Type B pancreatic cell (in vitro differentiated cells): ENCODE results near the gene UBE2S. TPM values are rescaled to one million over a fixed set of nuclear protein-coding genes. Genes with fewer than 3 reads are reported as not detected.
"Not testable (repeated sequence)": the region's sequence is repeated elsewhere in the genome, so short reads cannot be mapped to it uniquely, and the experiment has no call there.

Experiments used
- DNase-seq: peaks from one replicate; pipeline ENCODE4 v3.0.0; 2021; ENCODE audit warnings: mixed read lengths; ENCODE audit not compliant: unreplicated experiment; ENCODE audit errors: extremely low spot score
- H3K27ac Mint-ChIP-seq: 2 replicates; pipeline ENCODE4 v1.8.0; 2021; ENCODE audit warnings: mild to moderate bottlenecking, mixed read lengths
- H3K27me3 Mint-ChIP-seq: 2 replicates; pipeline ENCODE4 v1.8.0; 2021; ENCODE audit warnings: mixed read lengths
- H3K36me3 Mint-ChIP-seq: 2 replicates; pipeline ENCODE4 v1.8.0; 2021; ENCODE audit warnings: mixed read lengths
- H3K4me1 Mint-ChIP-seq: one replicate; pipeline ENCODE4 v1.8.0; 2021; ENCODE audit warnings: mixed read lengths; ENCODE audit not compliant: unreplicated experiment
- H3K4me3 Mint-ChIP-seq: 2 replicates; pipeline ENCODE4 v1.8.0; 2021; ENCODE audit warnings: mild to moderate bottlenecking, mixed read lengths
- H3K9me3 Mint-ChIP-seq: 2 replicates; pipeline ENCODE4 v1.8.0; 2021; ENCODE audit warnings: mixed read lengths
- total RNA-seq: library from RNA; stranded (reverse); gene quantifications from 2 replicates; pipeline ENCODE4 v1.2.1, GENCODE V29; 2021; ENCODE audit warnings: low replicate concordance
- TF ChIP-seq, protein P1 (sequence below): fragments of 200-600 bp; sonication (generic); conservative IDR thresholded peaks from 2 replicates; pipeline ENCODE4 v1.5.0; 2021; ENCODE audit warnings: antibody characterized with exemption, mild to moderate bottlenecking

UBE2S gene
- total RNA-seq, 1 donor from 2014 or later: 91.3 TPM

GRCh38 chr19:55407800-55408532 is 378 bp upstream of the UBE2S start:
- peak; percentile 98 for DNase-seq
- peaks cover 14% of the 10 kb centered on the region for H3K36me3 Mint-ChIP-seq
- peak overlapping the region; percentile 98 for H3K27ac Mint-ChIP-seq
- H3K27me3 Mint-ChIP-seq: peaks cover 12% of the 10 kb centered on the region
- H3K9me3 Mint-ChIP-seq: peaks cover 5% of the 10 kb centered on the region
- TF ChIP-seq, protein P1, sequence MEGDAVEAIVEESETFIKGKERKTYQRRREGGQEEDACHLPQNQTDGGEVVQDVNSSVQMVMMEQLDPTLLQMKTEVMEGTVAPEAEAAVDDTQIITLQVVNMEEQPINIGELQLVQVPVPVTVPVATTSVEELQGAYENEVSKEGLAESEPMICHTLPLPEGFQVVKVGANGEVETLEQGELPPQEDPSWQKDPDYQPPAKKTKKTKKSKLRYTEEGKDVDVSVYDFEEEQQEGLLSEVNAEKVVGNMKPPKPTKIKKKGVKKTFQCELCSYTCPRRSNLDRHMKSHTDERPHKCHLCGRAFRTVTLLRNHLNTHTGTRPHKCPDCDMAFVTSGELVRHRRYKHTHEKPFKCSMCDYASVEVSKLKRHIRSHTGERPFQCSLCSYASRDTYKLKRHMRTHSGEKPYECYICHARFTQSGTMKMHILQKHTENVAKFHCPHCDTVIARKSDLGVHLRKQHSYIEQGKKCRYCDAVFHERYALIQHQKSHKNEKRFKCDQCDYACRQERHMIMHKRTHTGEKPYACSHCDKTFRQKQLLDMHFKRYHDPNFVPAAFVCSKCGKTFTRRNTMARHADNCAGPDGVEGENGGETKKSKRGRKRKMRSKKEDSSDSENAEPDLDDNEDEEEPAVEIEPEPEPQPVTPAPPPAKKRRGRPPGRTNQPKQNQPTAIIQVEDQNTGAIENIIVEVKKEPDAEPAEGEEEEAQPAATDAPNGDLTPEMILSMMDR: no peak
- peaks cover 18% of the 10 kb centered on the region for H3K4me1 Mint-ChIP-seq
- peak overlapping the region; percentile 97 for H3K4me3 Mint-ChIP-seq

GRCh38 chr19:55406826-55407549 is 600 bp downstream of the UBE2S start:
- TF ChIP-seq, protein P1: no peak
- peak overlapping the region; percentile 97 for H3K4me3 Mint-ChIP-seq
- peaks cover 11% of the 10 kb centered on the region for H3K27me3 Mint-ChIP-seq
- H3K4me1 Mint-ChIP-seq: peaks cover 18% of the 10 kb centered on the region
- H3K36me3 Mint-ChIP-seq: peaks cover 17% of the 10 kb centered on the region
- H3K27ac Mint-ChIP-seq: peak overlapping the region; percentile 54
- no peak for DNase-seq
- H3K9me3 Mint-ChIP-seq: peaks cover 5% of the 10 kb centered on the region

- peaks cover 6% of the 10 kb centered on the region for H3K27me3 Mint-ChIP-seq
- no peak for DNase-seq
- H3K4me3 Mint-ChIP-seq: peak overlapping the region; percentile 97
- TF ChIP-seq, protein P1: no peak
- H3K27ac Mint-ChIP-seq: peak overlapping the region; percentile 54
- peaks cover 5% of the 10 kb centered on the region for H3K9me3 Mint-ChIP-seq
- peaks cover 18% of the 10 kb centered on the region for H3K4me1 Mint-ChIP-seq
- H3K36me3 Mint-ChIP-seq: peaks cover 20% of the 10 kb centered on the region
Observed at GRCh38 chr19:55406091-55406825, 1.3 kb downstream of the UBE2S start.

DNA sequence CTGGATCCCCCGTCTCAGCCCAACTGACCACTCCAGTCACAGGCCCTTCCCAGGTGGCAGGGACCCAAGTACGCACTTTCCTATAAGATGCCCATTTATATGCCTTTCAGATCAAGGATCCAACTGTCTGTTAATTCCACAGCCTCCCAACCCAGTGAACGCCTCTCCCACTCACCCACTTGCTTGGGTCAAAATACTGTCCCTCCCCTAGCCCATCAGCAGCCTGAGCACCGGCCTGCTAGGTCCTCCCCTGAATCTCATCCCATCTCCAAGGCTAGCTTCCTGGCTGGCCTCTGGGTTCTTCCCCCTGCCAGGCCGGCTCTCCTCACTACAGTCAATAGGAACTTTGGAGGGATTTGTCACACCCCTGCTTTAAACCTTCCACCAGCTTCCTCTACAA is 1.9 kb downstream of the UBE2S start:
- peaks cover 5% of the 10 kb centered on the region for H3K9me3 Mint-ChIP-seq
- peaks cover 3% of the 10 kb centered on the region for H3K27me3 Mint-ChIP-seq
- peaks cover 21% of the 10 kb centered on the region for H3K36me3 Mint-ChIP-seq
- peak overlapping the region; percentile 97 for H3K4me3 Mint-ChIP-seq
- peak overlapping the region; percentile 54 for H3K27ac Mint-ChIP-seq
- TF ChIP-seq, protein P1: no peak
- peaks cover 18% of the 10 kb centered on the region for H3K4me1 Mint-ChIP-seq
- DNase-seq: no peak

GRCh38 chr19:55402509-55402908 is 5.1 kb downstream of the UBE2S start:
- no peaks in the 10 kb centered on the region for H3K9me3 Mint-ChIP-seq
- no peak overlapping the region for H3K27ac Mint-ChIP-seq
- TF ChIP-seq, protein P1: no peak
- no peak overlapping the region for H3K4me3 Mint-ChIP-seq
- peaks cover 14% of the 10 kb centered on the region for H3K4me1 Mint-ChIP-seq
- peaks cover 28% of the 10 kb centered on the region for H3K36me3 Mint-ChIP-seq
- H3K27me3 Mint-ChIP-seq: no peaks in the 10 kb centered on the region
- no peak for DNase-seq

GRCh38 chr19:55401390-55401789 is 6.2 kb downstream of the UBE2S start:
- H3K4me1 Mint-ChIP-seq, DNase-seq, H3K4me3 Mint-ChIP-seq, H3K27me3 Mint-ChIP-seq, H3K27ac Mint-ChIP-seq, H3K9me3 Mint-ChIP-seq: not testable (repeated sequence)
- peaks cover 24% of the 10 kb centered on the region for H3K36me3 Mint-ChIP-seq
